HEK293 (cell line): ENCODE results near the gene STX2.

Experiments used
- CTCF ChIA-PET: fragments of 350-600 bp; formaldehyde crosslinking; extraction: SDS; loops from one replicate; lab custom pipeline; 2021; ENCODE audit warnings: antibody characterized with exemption; lab: Yijun Ruan, JAX
- POLR2A ChIA-PET: fragments of 300-600 bp; formaldehyde crosslinking; extraction: SDS; loops from one replicate; lab custom pipeline; 2020; ENCODE audit warnings: antibody characterized with exemption, inconsistent platforms; lab: Yijun Ruan, JAX
- H3K27ac ChIP-seq: fragments of 200-500 bp; sonication (Bioruptor generic); 2 replicates; pipeline ENCODE4 v1.5.1; 2014; ENCODE audit warnings: low read depth, low read length, control low read depth, inconsistent platforms; ENCODE audit errors: extremely low read depth
- H3K36me3 ChIP-seq, 2 experiments: fragments of 200-500 bp in 1 of 2; sonication (Bioruptor generic) in 1 of 2; 1 replicate in 1 of 2; 2 replicates in 1 of 2; pipeline ENCODE4 v1.5.1; 2014 to 2017; ENCODE audit warnings: inconsistent platforms in 2 of 2, low read length in 2 of 2; ENCODE audit not compliant: control insufficient read depth in 2 of 2, insufficient read depth in 1 of 2
- H3K4me1 ChIP-seq: fragments of 200-500 bp; sonication (Bioruptor generic); 2 replicates; pipeline ENCODE4 v1.5.1; 2014; ENCODE audit warnings: mild to moderate bottlenecking, low read length, inconsistent platforms; ENCODE audit not compliant: control insufficient read depth, insufficient read depth
- H3K4me3 ChIP-seq: 2 replicates; pipeline ENCODE4 v1.5.1; 2011; ENCODE audit warnings: low read depth, mild to moderate bottlenecking, control low read depth, low read length, moderate library complexity
- H3K9me3 ChIP-seq: fragments of 200-500 bp; sonication (Bioruptor generic); 2 replicates; pipeline ENCODE4 v1.5.1; 2014; ENCODE audit warnings: low read depth, low read length, inconsistent platforms; ENCODE audit not compliant: control insufficient read depth, insufficient read depth
- EGR2 ChIP-seq: fragments of 450-650 bp; formaldehyde crosslinking; IDR thresholded peaks from 2 replicates; pipeline ENCODE4 v1.5.1; 2016; ENCODE audit warnings: low read depth, missing biosample characterization, missing genetic modification characterization
- ELK4 ChIP-seq: IDR thresholded peaks from 2 replicates; pipeline ENCODE4 v1.6.1; 2011; ENCODE audit warnings: mild to moderate bottlenecking, low read depth, low read length, borderline replicate concordance
- KLF1 ChIP-seq: fragments of 450-650 bp; formaldehyde crosslinking; IDR thresholded peaks from 2 replicates; pipeline ENCODE4 v1.5.1; 2016; ENCODE audit warnings: missing biosample characterization, missing genetic modification characterization
- KLF17 ChIP-seq: fragments of 450-650 bp; formaldehyde crosslinking; IDR thresholded peaks from 2 replicates; pipeline ENCODE4 v1.5.1; 2016; ENCODE audit warnings: missing biosample characterization, missing genetic modification characterization
- OSR2 ChIP-seq: fragments of 450-650 bp; formaldehyde crosslinking; IDR thresholded peaks from 2 replicates; pipeline ENCODE4 v1.5.1; 2016; ENCODE audit warnings: missing biosample characterization, missing genetic modification characterization
- SP7 ChIP-seq: fragments of 450-650 bp; formaldehyde crosslinking; IDR thresholded peaks from 2 replicates; pipeline ENCODE4 v1.5.1; 2016; ENCODE audit warnings: missing biosample characterization, missing genetic modification characterization
- ZFHX2 ChIP-seq: fragments of 450-650 bp; formaldehyde crosslinking; conservative IDR thresholded peaks from 2 replicates; pipeline ENCODE4 v1.5.1; 2016; ENCODE audit warnings: missing biosample characterization, missing genetic modification characterization
- ZNF26 ChIP-seq: fragments of 450-650 bp; formaldehyde crosslinking; IDR thresholded peaks from 2 replicates; pipeline ENCODE4 v1.5.1; 2016; ENCODE audit warnings: missing biosample characterization, missing genetic modification characterization
- ZNF341 ChIP-seq: fragments of 450-650 bp; formaldehyde crosslinking; IDR thresholded peaks from 2 replicates; pipeline ENCODE4; 2016; ENCODE audit warnings: low read depth, missing biosample characterization, missing genetic modification characterization
- ZNF354C ChIP-seq: fragments of 450-650 bp; formaldehyde crosslinking; IDR thresholded peaks from 2 replicates; pipeline ENCODE4 v1.5.1; 2016; ENCODE audit warnings: missing biosample characterization, missing genetic modification characterization, low read depth, borderline replicate concordance
- ZNF501 ChIP-seq: fragments of 450-650 bp; formaldehyde crosslinking; IDR thresholded peaks from 2 replicates; pipeline ENCODE4 v1.5.1; 2016; ENCODE audit warnings: missing biosample characterization, missing genetic modification characterization
- ZNF654 ChIP-seq: fragments of 450-650 bp; formaldehyde crosslinking; IDR thresholded peaks from 2 replicates; pipeline ENCODE4 v1.5.1; 2016; ENCODE audit warnings: low read depth, missing biosample characterization, missing genetic modification characterization

Gene STX2

GRCh38 chr12:130838284-130838950 lies 633 bp downstream of the STX2 start (continued):
- TF ChIP-seq ELK4 (no peak), ZNF654 (tag by site-specific recombination) (no peak), SP7 (tag by site-specific recombination) (no peak), KLF17 (tag by site-specific recombination) (peak; percentile 52; the same call in 1 of the 2 replicates)
- TF ChIP-seq, all 188 proteins: peak for 17

- Histone ChIP-seq H3K9me3 (no peaks in the 10 kb centered on the region), H3K27ac (no peak overlapping the region), H3K4me3 (no peak overlapping the region), H3K4me1 (peaks cover 4% of the 10 kb centered on the region), H3K36me3 (no peaks in the 10 kb centered on the region; a peak in 1 of 3 replicates)
- POLR2A ChIA-PET, result no interaction called here
- CTCF ChIA-PET, result interaction anchor here (4.4 kb wide), 1 partner anchor 9 kb away, joined by 30 read pairs; no protein-coding TSS in a partner anchor
- TF ChIP-seq ZNF354C (tag by site-specific recombination), result no peak
Measured at GRCh38 chr12:130835436-130835835, 3.6 kb downstream of the STX2 start.

- peaks cover 4% of the 10 kb centered on the region for H3K4me1 ChIP-seq
- no peaks in the 10 kb centered on the region; a peak in 1 of 3 replicates for H3K36me3 ChIP-seq
- H3K4me3 ChIP-seq, result no peak overlapping the region
- no peaks in the 10 kb centered on the region for H3K9me3 ChIP-seq
- TF ChIP-seq ZNF26 (tag by site-specific recombination), result no peak
- TF ChIP-seq OSR2 (tag by site-specific recombination), result peak; percentile 37; the same call in 1 of the 2 replicates
- ChIA-PET CTCF (interaction anchor here (4.4 kb wide), 1 partner anchor 9 kb away, joined by 30 read pairs; no protein-coding TSS in a partner anchor), POLR2A (no interaction called here)
- H3K27ac ChIP-seq, result no peak overlapping the region
Measured at GRCh38 chr12:130835011-130835410, 4.0 kb downstream of the STX2 start.

- POLR2A ChIA-PET, result no interaction called here
- CTCF ChIA-PET, result interaction anchor here (0.7 kb wide), 1 partner anchor 16 kb away, joined by 3 read pairs; no protein-coding TSS in a partner anchor
- Histone ChIP-seq H3K9me3 (no peaks in the 10 kb centered on the region), H3K36me3 (no peaks in the 10 kb centered on the region; a peak in 1 of 3 replicates), H3K27ac (no peak overlapping the region), H3K4me1 (no peaks in the 10 kb centered on the region), H3K4me3 (no peak overlapping the region)
- TF ChIP-seq ZNF341 (peak; percentile 68), EGR2 (tag by site-specific recombination) (peak; percentile 45), ZFHX2 (peak; percentile 57), ZNF501 (tag by site-specific recombination) (no peak), KLF1 (tag by site-specific recombination) (peak; percentile 89)
Measured at GRCh38 chr12:130832561-130833209, 6.4 kb downstream of the STX2 start.
